ENCODE results near the gene ATRNL1.

Gene ATRNL1

DNA sequence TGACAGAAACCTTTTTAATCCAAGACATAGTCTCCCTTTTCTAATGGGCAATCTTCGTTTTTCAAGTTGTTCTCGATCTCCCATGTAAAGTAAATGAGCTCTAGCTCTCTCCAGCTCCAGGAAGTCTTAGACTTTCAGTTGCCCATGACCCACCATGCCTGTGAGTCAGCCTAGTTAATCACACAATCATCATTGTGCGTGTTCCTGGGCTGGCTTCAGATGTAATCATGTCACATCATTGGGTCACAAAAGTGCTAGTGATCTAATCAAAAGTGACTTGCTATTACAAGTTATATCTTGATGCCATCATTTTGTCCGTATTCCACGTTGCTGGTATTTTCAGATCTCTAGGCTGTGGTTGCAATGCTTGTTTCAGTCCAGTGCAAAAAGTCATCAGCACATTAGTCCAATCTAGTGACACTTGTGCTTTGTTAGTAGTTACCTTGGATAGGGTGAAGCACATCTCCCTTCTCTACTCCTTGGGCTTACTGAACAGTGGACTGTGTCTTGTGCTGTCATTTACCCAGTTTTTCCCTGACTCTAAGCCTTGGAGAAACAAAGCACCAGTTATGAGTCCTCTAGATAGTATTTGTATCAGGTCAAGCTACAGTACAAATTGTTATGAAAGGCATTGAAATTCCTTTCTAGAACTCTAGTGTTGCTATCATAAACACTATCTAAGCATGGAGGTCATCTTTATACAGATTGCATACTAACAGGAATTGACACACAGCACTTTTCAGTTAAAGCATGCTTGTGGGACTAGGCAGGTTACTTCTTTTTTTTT lies 863.3 kb downstream of the ATRNL1 start:
- Histone ChIP-seq H4K20me1 (ENCODE audit: control insufficient read depth, insufficient read depth, low read depth, low read length) (no peaks in the 10 kb centered on the region), H3K27me3 (ENCODE audit: control insufficient read depth, low read length) (no peaks in the 10 kb centered on the region), H3K27ac (ENCODE audit: low read depth, low read length) (no peak overlapping the region), H3F3A (ENCODE audit: control insufficient read depth, insufficient read depth) (no peaks in the 10 kb centered on the region), H3K9me2 (replicated peaks; ENCODE audit: control insufficient read depth, low read length) (no peaks in the 10 kb centered on the region), H3K4me1 (ENCODE audit: control insufficient read depth, low read length) (no peaks in the 10 kb centered on the region), H3K4me3 (ENCODE audit: low read length) (no peak overlapping the region), H3K4me2 (ENCODE audit: low read length) (no peak overlapping the region), H3K36me3 (ENCODE audit: control insufficient read depth, low read length) (no peaks in the 10 kb centered on the region), H3K79me2 (ENCODE audit: control insufficient read depth, low read length) (no peaks in the 10 kb centered on the region), H3K9me3 (ENCODE audit: control insufficient read depth, insufficient read depth, low read length) (no peaks in the 10 kb centered on the region)
- no peak for TF ChIP-seq EZH2phosphoT487 (IDR thresholded peaks at IDR 0.05; ENCODE audit: borderline replicate concordance, low read length)
- TF ChIP-seq, protein P1, sequence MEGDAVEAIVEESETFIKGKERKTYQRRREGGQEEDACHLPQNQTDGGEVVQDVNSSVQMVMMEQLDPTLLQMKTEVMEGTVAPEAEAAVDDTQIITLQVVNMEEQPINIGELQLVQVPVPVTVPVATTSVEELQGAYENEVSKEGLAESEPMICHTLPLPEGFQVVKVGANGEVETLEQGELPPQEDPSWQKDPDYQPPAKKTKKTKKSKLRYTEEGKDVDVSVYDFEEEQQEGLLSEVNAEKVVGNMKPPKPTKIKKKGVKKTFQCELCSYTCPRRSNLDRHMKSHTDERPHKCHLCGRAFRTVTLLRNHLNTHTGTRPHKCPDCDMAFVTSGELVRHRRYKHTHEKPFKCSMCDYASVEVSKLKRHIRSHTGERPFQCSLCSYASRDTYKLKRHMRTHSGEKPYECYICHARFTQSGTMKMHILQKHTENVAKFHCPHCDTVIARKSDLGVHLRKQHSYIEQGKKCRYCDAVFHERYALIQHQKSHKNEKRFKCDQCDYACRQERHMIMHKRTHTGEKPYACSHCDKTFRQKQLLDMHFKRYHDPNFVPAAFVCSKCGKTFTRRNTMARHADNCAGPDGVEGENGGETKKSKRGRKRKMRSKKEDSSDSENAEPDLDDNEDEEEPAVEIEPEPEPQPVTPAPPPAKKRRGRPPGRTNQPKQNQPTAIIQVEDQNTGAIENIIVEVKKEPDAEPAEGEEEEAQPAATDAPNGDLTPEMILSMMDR (IDR thresholded peaks at IDR 0.05; ENCODE audit: low read depth, low read length, poor library complexity, severe bottlenecking): no peak

GRCh38 chr10:115957012-115957399 lies 863.8 kb downstream of the ATRNL1 start:
- TF ChIP-seq, protein P1 (IDR thresholded peaks at IDR 0.05; ENCODE audit: low read depth, low read length, poor library complexity, severe bottlenecking): no peak
- TF ChIP-seq EZH2phosphoT487 (IDR thresholded peaks at IDR 0.05; ENCODE audit: borderline replicate concordance, low read length): no peak
- Histone ChIP-seq H3K4me2 (ENCODE audit: low read length) (no peak overlapping the region), H3K27me3 (ENCODE audit: control insufficient read depth, low read length) (no peaks in the 10 kb centered on the region)

DNA sequence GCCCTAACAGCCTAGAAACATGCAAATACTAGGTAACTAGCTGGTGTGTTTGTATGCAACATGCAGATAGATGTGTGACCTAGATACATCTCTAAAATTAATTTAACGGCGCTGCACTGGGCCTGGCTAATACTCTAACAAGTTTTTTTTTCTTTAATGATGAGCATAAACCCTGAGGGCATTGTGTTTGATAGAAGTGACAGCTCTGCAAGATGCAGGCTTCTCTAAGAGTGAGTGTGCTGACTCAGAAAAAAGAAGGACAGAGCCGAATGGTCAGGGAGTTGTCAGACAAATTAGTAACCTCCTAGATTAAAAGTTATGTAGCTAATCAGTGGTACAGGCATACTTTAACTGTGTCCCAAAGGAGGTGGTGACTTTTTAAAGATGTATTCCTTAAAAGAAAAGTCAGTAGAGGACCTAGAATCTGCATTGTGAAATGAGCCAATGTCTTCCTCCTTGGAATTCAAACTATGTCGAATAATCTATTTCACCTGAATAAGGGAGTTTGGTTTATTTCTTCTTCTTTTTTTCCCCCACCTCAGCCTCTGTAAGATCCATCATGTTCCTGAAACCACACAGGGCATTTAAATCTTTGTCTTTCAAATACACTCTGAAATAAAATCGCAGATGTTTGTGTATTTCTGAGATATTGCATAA lies 864.7 kb downstream of the ATRNL1 start:
- no peak overlapping the region for H3K27ac ChIP-seq (ENCODE audit: low read depth, low read length)
- H4K20me1 ChIP-seq (ENCODE audit: control insufficient read depth, insufficient read depth, low read depth, low read length): no peaks in the 10 kb centered on the region
- no peaks in the 10 kb centered on the region for H3K4me1 ChIP-seq (ENCODE audit: control insufficient read depth, low read length)
- TF ChIP-seq, protein P1 (IDR thresholded peaks at IDR 0.05; ENCODE audit: low read depth, low read length, poor library complexity, severe bottlenecking): no peak
- no peak for TF ChIP-seq EZH2phosphoT487 (IDR thresholded peaks at IDR 0.05; ENCODE audit: borderline replicate concordance, low read length)
- H3K27me3 ChIP-seq (ENCODE audit: control insufficient read depth, low read length): no peaks in the 10 kb centered on the region
- H3K79me2 ChIP-seq (ENCODE audit: control insufficient read depth, low read length): no peaks in the 10 kb centered on the region
- H3K36me3 ChIP-seq (ENCODE audit: control insufficient read depth, low read length): no peaks in the 10 kb centered on the region
- no peak overlapping the region for H3K4me2 ChIP-seq (ENCODE audit: low read length)
- no peaks in the 10 kb centered on the region for H3F3A ChIP-seq (ENCODE audit: control insufficient read depth, insufficient read depth)
- no peak overlapping the region for H3K4me3 ChIP-seq (ENCODE audit: low read length)
- no peaks in the 10 kb centered on the region for H3K9me3 ChIP-seq (ENCODE audit: control insufficient read depth, insufficient read depth, low read length)
- H3K9me2 ChIP-seq (replicated peaks; ENCODE audit: control insufficient read depth, low read length): no peaks in the 10 kb centered on the region

More at GRCh38 chr10:115957012-115957399, 863.8 kb downstream of the ATRNL1 start:
- no peak overlapping the region for H3K27ac ChIP-seq (ENCODE audit: low read depth, low read length)
- H3K79me2 ChIP-seq (ENCODE audit: control insufficient read depth, low read length): no peaks in the 10 kb centered on the region
- no peaks in the 10 kb centered on the region for H3F3A ChIP-seq (ENCODE audit: control insufficient read depth, insufficient read depth)
- no peak overlapping the region for H3K4me3 ChIP-seq (ENCODE audit: low read length)
- no peaks in the 10 kb centered on the region for H3K4me1 ChIP-seq (ENCODE audit: control insufficient read depth, low read length)
- no peaks in the 10 kb centered on the region for H3K36me3 ChIP-seq (ENCODE audit: control insufficient read depth, low read length)
- no peaks in the 10 kb centered on the region for H3K9me3 ChIP-seq (ENCODE audit: control insufficient read depth, insufficient read depth, low read length)
- H4K20me1 ChIP-seq (ENCODE audit: control insufficient read depth, insufficient read depth, low read depth, low read length): no peaks in the 10 kb centered on the region
- H3K9me2 ChIP-seq (replicated peaks; ENCODE audit: control insufficient read depth, low read length): no peaks in the 10 kb centered on the region

Measured in DOHH2 (cell line).